Mesendoderm (in vitro differentiated cells): ENCODE data around the gene CENPV.

ENCODE experiments used
- DNase-seq: peaks from one replicate; pipeline ENCODE4 v3.0.0; 2013
- H2AK5ac ChIP-seq: 2 replicates; pipeline ENCODE4 v1.6.1; 2013; ENCODE audit warnings: low read length, inconsistent platforms
- H2BK120ac ChIP-seq: 2 replicates; pipeline ENCODE4 v1.6.1; 2013; ENCODE audit warnings: low read depth, mild to moderate bottlenecking, low read length, moderate library complexity, mixed read lengths
- H2BK15ac ChIP-seq: replicated peaks from 2 replicates; pipeline ENCODE4 v1.6.1; 2013; ENCODE audit warnings: low read depth, mild to moderate bottlenecking, moderate library complexity
- H2BK5ac ChIP-seq: 2 replicates; pipeline ENCODE4 v1.6.1; 2013; ENCODE audit warnings: low read length, inconsistent platforms
- H3K18ac ChIP-seq: 2 replicates; pipeline ENCODE4 v1.6.1; 2013; ENCODE audit warnings: mild to moderate bottlenecking, low read length, mixed read lengths
- H3K23ac ChIP-seq: one replicate; pipeline ENCODE4 v1.6.1; 2013; ENCODE audit warnings: low read length
- H3K27ac ChIP-seq: 2 replicates; pipeline ENCODE4 v1.5.1; 2013; ENCODE audit warnings: low read depth, mild to moderate bottlenecking, inconsistent platforms, low read length, moderate library complexity
- H3K27me3 ChIP-seq: 2 replicates; pipeline ENCODE4 v1.6.1; 2013; ENCODE audit warnings: low read length, control low read depth, mild to moderate bottlenecking, inconsistent platforms; ENCODE audit not compliant: insufficient read depth, poor library complexity
- H3K36me3 ChIP-seq: 2 replicates; pipeline ENCODE4 v1.6.1; 2013; ENCODE audit warnings: low read length, inconsistent platforms; ENCODE audit not compliant: control insufficient read depth, insufficient read depth
- H3K4ac ChIP-seq: one replicate; pipeline ENCODE4 v1.6.1; 2013; ENCODE audit warnings: low read depth, mild to moderate bottlenecking, low read length, moderate library complexity
- H3K4me1 ChIP-seq: 2 replicates; pipeline ENCODE4 v1.6.1; 2013; ENCODE audit warnings: low read depth, low read length, inconsistent platforms; ENCODE audit not compliant: control insufficient read depth
- H3K4me2 ChIP-seq: 2 replicates; pipeline ENCODE4 v1.6.1; 2013; ENCODE audit warnings: low read length
- H3K4me3 ChIP-seq: 2 replicates; pipeline ENCODE4 v1.5.1; 2013; ENCODE audit warnings: mild to moderate bottlenecking, low read length
- H3K56ac ChIP-seq: one replicate; pipeline ENCODE4 v1.6.1; 2013; ENCODE audit warnings: low read length
- H3K79me1 ChIP-seq: 2 replicates; pipeline ENCODE4 v1.6.1; 2013; ENCODE audit warnings: low read length, inconsistent platforms
- H3K79me2 ChIP-seq: 2 replicates; pipeline ENCODE4 v1.6.1; 2013; ENCODE audit warnings: mild to moderate bottlenecking, low read length; ENCODE audit not compliant: control insufficient read depth, insufficient read depth
- H3K9ac ChIP-seq: 2 replicates; pipeline ENCODE4 v1.6.1; 2013; ENCODE audit warnings: low read length, inconsistent platforms
- H4K5ac ChIP-seq: one replicate; pipeline ENCODE4 v1.6.1; 2013; ENCODE audit warnings: low read length
- H4K8ac ChIP-seq: one replicate; pipeline ENCODE4 v1.6.1; 2013; ENCODE audit warnings: low read depth, mild to moderate bottlenecking, control low read depth, low read length, moderate library complexity
- WGBS: extraction: QIAGEN DNeasy Blood & Tissue Kit; methylation state at CpG from one replicate; pipeline ENCODE4 v1.1.7; 2013; ENCODE audit warnings: low lambda C conversion rate, missing lambda C conversion rate; ENCODE audit not compliant: insufficient coverage; ENCODE audit errors: extremely low coverage; 5-methylcytosine and 5-hydroxymethylcytosine counted together

The CENPV gene

DNA sequence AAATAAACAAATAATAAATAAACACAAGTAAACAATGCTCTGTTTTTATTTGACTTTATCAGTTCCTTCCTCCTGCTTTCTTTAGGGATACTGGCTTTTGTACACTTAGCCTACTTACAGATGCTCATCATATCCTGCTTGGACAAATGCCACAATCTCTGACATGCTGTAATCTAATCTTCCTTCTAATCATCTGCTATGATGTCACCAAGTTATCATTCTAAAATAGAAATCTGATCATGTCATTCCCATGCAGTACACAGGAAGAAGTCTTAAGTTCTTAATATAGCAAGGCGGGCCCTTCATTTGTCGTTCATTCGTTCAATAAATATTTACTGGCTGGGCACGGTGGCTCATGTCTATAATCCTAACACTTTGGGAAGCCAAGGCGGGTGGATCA is 18.5 kb upstream of the CENPV start:
- Histone ChIP-seq H2BK5ac (no peak overlapping the region), H3K36me3 (no peaks in the 10 kb centered on the region), H3K27me3 (no peaks in the 10 kb centered on the region), H3K27ac (no peak overlapping the region), H2BK15ac (no peak overlapping the region), H4K5ac (no peak overlapping the region), H3K79me2 (no peaks in the 10 kb centered on the region), H2BK120ac (no peak overlapping the region), H3K4me2 (no peak overlapping the region), H3K4ac (no peak overlapping the region), H3K9ac (no peak overlapping the region), H3K79me1 (no peaks in the 10 kb centered on the region), H3K18ac (no peak overlapping the region), H3K56ac (no peak overlapping the region), H3K4me1 (no peaks in the 10 kb centered on the region), H4K8ac (no peak overlapping the region), H2AK5ac (no peak overlapping the region), H3K4me3 (no peak overlapping the region), H3K23ac (no peak overlapping the region)
- WGBS = no CpG with 5 or more reads among the region's 5 CpGs
- no peak for DNase-seq

DNA sequence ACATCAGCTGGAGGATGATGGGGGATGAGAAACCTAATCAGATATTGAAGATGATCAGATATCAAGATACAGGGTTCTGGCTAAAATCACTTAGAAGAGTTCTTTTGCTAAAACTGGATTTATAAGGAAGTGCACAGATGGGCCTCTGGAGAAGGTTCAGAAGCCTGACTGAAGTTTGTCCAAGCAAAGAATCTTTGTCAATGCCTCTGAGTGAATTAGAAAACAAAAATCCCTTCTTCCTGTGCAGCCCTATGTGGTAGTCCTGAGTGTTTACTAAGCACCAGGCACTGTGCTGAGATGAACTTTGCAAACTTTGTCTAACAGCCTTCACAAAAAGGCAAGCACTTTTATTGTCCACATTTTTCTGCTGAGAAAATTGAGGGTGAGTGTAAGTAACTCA is 11.4 kb upstream of the CENPV start:
- Histone ChIP-seq H3K4me2 (no peak overlapping the region), H2BK120ac (no peak overlapping the region), H3K23ac (no peak overlapping the region), H3K79me2 (no peaks in the 10 kb centered on the region), H3K79me1 (no peaks in the 10 kb centered on the region), H3K9ac (no peak overlapping the region), H3K4ac (no peak overlapping the region), H3K18ac (no peak overlapping the region), H3K27me3 (no peaks in the 10 kb centered on the region), H3K4me1 (no peaks in the 10 kb centered on the region), H2AK5ac (no peak overlapping the region), H4K5ac (no peak overlapping the region), H3K27ac (no peak overlapping the region), H4K8ac (no peak overlapping the region), H3K56ac (no peak overlapping the region), H3K36me3 (no peaks in the 10 kb centered on the region), H2BK5ac (no peak overlapping the region), H3K4me3 (no peak overlapping the region), H2BK15ac (no peak overlapping the region)
- no peak for DNase-seq

DNA sequence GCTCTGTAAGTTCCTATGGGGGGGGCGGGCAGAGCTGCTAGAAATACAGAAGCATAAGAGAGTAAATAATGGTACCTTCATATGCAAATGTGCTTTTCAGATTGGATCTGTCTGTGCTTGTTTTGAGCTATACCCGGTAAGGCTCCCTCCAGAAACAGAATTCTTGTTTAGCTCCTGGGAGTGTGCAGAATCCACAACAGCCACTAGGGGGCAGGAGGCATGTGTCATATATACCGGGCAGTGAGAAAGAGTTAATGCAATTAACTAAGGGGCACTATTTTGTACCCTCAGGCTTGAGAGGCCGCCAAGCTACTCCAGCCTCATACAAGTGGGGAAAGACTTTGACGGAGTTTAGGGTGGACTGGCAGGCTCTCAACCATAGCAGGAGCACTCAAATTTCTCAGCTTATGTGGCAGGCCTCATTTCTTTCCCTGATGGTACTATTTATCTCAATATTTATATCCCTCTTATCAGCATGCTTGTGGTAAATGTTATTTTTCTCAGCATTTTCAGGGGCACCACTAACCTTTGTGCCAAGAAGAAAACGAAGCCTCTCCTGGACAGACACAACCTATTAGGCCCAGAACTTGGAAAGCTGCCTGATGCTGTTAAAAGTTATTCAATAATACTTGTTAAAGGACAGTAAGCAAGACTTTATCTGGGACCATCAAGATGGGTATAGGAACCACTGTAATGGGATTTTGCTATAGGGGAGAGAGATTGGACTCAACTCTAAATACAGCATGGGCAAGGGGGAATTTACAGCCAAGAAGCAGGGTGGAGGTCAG is 10.7 kb upstream of the CENPV start:
- H3K4me1 ChIP-seq = no peaks in the 10 kb centered on the region
- no peaks in the 10 kb centered on the region for H3K27me3 ChIP-seq
- H3K27ac ChIP-seq = no peak overlapping the region
- no peak overlapping the region for H3K4me3 ChIP-seq
- H3K56ac ChIP-seq = no peak overlapping the region
- no peaks in the 10 kb centered on the region for H3K79me2 ChIP-seq
- peak; percentile 85 for DNase-seq
- H3K9ac ChIP-seq = no peak overlapping the region
- no peak overlapping the region for H3K18ac ChIP-seq
- H2BK5ac ChIP-seq = no peak overlapping the region
- H4K5ac ChIP-seq = no peak overlapping the region
- no peak overlapping the region for H3K23ac ChIP-seq
- H3K4ac ChIP-seq = no peak overlapping the region
- WGBS = no CpG with 5 or more reads among the region's 6 CpGs
- H2BK120ac ChIP-seq = no peak overlapping the region
- no peak overlapping the region for H2BK15ac ChIP-seq
- H4K8ac ChIP-seq = no peak overlapping the region
- H3K79me1 ChIP-seq = no peaks in the 10 kb centered on the region
- H3K4me2 ChIP-seq = no peak overlapping the region
- no peaks in the 10 kb centered on the region for H3K36me3 ChIP-seq
- H2AK5ac ChIP-seq = no peak overlapping the region

DNA sequence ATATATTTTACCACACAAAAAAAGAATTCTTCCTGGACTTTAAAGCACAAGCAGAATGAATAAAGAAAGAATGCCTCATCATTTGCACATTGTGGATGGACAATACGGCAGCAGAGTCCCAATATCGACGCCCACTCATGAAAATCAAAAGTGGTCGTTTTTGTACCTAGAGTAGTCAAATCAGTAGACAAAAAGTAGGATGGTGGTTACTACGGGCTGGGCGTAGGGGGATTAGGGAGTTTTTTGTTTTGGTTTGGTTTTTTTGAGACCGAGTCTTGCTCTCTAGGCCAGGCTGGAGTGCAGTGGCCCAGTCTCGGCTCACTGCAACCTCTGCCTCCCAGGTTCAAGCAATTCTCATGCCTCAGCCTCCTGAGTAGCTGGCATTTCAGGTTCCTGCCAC is 8.6 kb upstream of the CENPV start:
- Histone ChIP-seq H3K36me3 (no peaks in the 10 kb centered on the region), H3K23ac (no peak overlapping the region), H3K18ac (no peak overlapping the region), H4K8ac (no peak overlapping the region), H4K5ac (no peak overlapping the region), H3K4me1 (no peaks in the 10 kb centered on the region), H2BK5ac (no peak overlapping the region), H3K79me2 (no peaks in the 10 kb centered on the region), H3K9ac (no peak overlapping the region), H3K79me1 (no peaks in the 10 kb centered on the region), H2AK5ac (no peak overlapping the region), H2BK15ac (no peak overlapping the region), H3K56ac (no peak overlapping the region), H3K27ac (no peak overlapping the region), H3K4me3 (no peak overlapping the region), H2BK120ac (no peak overlapping the region), H3K27me3 (no peaks in the 10 kb centered on the region), H3K4me2 (no peak overlapping the region), H3K4ac (no peak overlapping the region)
- DNase-seq = no peak
- no CpG with 5 or more reads among the region's 8 CpGs for WGBS

DNA sequence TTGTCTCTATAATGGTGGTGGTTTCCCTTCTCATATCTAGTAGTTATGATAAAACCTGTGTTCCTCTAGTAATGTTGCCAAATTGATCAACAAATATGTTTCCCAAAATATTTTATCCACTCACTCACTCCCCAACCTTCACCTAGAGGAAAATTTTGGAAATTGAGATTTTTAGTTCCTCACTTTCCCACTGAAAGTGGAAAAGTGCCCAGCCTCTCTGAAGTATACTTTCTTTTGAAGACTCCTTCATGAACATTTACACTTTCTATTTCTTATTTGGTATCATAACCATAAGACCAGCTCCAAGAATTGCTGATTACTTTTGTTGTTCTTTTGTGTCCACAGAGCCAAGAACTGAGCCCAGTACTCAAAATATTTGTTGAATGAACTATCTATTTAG is 5.1 kb upstream of the CENPV start:
- no peak overlapping the region for H3K4me2 ChIP-seq
- H4K8ac ChIP-seq = no peak overlapping the region
- H2BK15ac ChIP-seq = no peak overlapping the region
- H3K4me1 ChIP-seq = peaks cover 2% of the 10 kb centered on the region
- H2BK120ac ChIP-seq = no peak overlapping the region
- H3K4ac ChIP-seq = no peak overlapping the region
- H3K27ac ChIP-seq = no peak overlapping the region
- H3K23ac ChIP-seq = no peak overlapping the region
- H3K4me3 ChIP-seq = no peak overlapping the region
- H4K5ac ChIP-seq = no peak overlapping the region
- no peak overlapping the region for H3K56ac ChIP-seq
- H2BK5ac ChIP-seq = no peak overlapping the region
- DNase-seq = no peak
- no peak overlapping the region for H3K18ac ChIP-seq
- no peaks in the 10 kb centered on the region for H3K36me3 ChIP-seq
- H3K27me3 ChIP-seq = no peaks in the 10 kb centered on the region
- H3K9ac ChIP-seq = no peak overlapping the region
- H3K79me2 ChIP-seq = no peaks in the 10 kb centered on the region
- H2AK5ac ChIP-seq = no peak overlapping the region
- H3K79me1 ChIP-seq = no peaks in the 10 kb centered on the region

DNA sequence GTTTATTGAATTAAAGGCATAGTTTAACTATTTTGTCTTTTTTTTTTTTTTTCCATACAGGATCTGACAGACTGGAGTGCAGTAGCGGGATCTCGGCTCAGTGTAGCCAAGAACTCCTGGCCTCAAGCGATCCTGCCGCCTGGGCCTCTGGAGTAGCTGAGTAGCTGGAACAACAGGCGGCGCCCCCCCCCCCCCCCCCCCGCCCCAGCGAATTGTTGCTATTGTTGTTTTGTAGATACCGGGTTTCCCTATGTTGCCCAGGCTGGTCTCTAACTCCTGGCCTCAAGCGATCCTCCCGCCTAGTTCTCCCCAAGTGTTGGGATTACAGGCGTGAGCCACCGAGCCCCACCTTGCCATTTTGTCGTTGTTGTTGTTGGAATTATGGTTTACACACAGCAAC is 1.3 kb upstream of the CENPV start:
- Histone ChIP-seq H3K23ac (no peak overlapping the region), H4K5ac (no peak overlapping the region), H3K27ac (no peak overlapping the region), H2BK120ac (no peak overlapping the region), H3K4me3 (no peak overlapping the region), H4K8ac (no peak overlapping the region), H3K9ac (no peak overlapping the region), H3K79me2 (peaks cover 8% of the 10 kb centered on the region), H3K79me1 (peaks cover under 1% of the 10 kb centered on the region), H3K4ac (no peak overlapping the region), H3K4me1 (peaks cover 2% of the 10 kb centered on the region), H2BK15ac (no peak overlapping the region), H3K27me3 (no peaks in the 10 kb centered on the region), H3K4me2 (no peak overlapping the region), H2AK5ac (no peak overlapping the region), H3K56ac (peak overlapping the region; percentile 42), H3K18ac (no peak overlapping the region), H2BK5ac (no peak overlapping the region), H3K36me3 (peaks cover under 1% of the 10 kb centered on the region)
- WGBS = no CpG with 5 or more reads among the region's 14 CpGs
- no peak for DNase-seq
